LNCAP (cell line): Measurements from ENCODE around the gene ARHGAP33.
A peak's percentile ranks its signal among the peaks of the same experiment; 100 is the strongest.

Experiments
- CTCF ChIP-seq: fragments of 450-650 bp; IDR thresholded peaks from 2 replicates; pipeline ENCODE4 v1.5.1; 2017; ENCODE audit warnings: mild to moderate bottlenecking

Gene ARHGAP33

GRCh38 chr19:35736913-35737886 lies 38.2 kb upstream of the ARHGAP33 start:
- TF ChIP-seq CTCF, result no peak

- no peak for TF ChIP-seq CTCF
These were observed 37.1 kb upstream of the ARHGAP33 start for GRCh38 chr19:35738021-35738886.

GRCh38 chr19:35738887-35739229 lies 36.5 kb upstream of the ARHGAP33 start:
- TF ChIP-seq CTCF, result no peak

GRCh38 chr19:35739275-35740107 lies 35.9 kb upstream of the ARHGAP33 start:
- TF ChIP-seq CTCF, result no peak

GRCh38 chr19:35740108-35740422 lies 35.3 kb upstream of the ARHGAP33 start:
- no peak for TF ChIP-seq CTCF

GRCh38 chr19:35740423-35741202 lies 34.8 kb upstream of the ARHGAP33 start:
- TF ChIP-seq CTCF, result peak; percentile 29; the same call in 1 of the 2 replicates
